Chondrocyte (in vitro differentiated cells): Measurements from ENCODE around the gene INSIG1. TPM values are rescaled to one million over a fixed set of nuclear protein-coding genes. Genes with fewer than 3 reads are reported as not detected.
A peak's percentile ranks its signal among the peaks of the same experiment; 100 is the strongest.

Experiments used
- DNase-seq: peaks from one replicate; pipeline ENCODE4 v3.0.0; 2021; ENCODE audit warnings: mixed read lengths, low spot score
- H3K27ac Mint-ChIP-seq: one replicate; pipeline ENCODE4 v1.8.0; 2021; ENCODE audit warnings: mild to moderate bottlenecking, moderate library complexity, mixed read lengths; ENCODE audit not compliant: unreplicated experiment
- H3K27me3 Mint-ChIP-seq: 2 replicates; pipeline ENCODE4 v1.8.0; 2021; ENCODE audit warnings: low read depth, mixed read lengths
- H3K36me3 Mint-ChIP-seq: 2 replicates; pipeline ENCODE4 v1.8.0; 2021; ENCODE audit warnings: low read depth, mixed read lengths
- H3K4me1 Mint-ChIP-seq: 2 replicates; pipeline ENCODE4 v1.8.0; 2021; ENCODE audit warnings: low read depth, mild to moderate bottlenecking, mixed read lengths
- H3K4me3 Mint-ChIP-seq: one replicate; pipeline ENCODE4 v1.8.0; 2021; ENCODE audit warnings: mild to moderate bottlenecking, moderate library complexity, mixed read lengths; ENCODE audit not compliant: unreplicated experiment
- H3K9me3 Mint-ChIP-seq: 2 replicates; pipeline ENCODE4 v1.8.0; 2021; ENCODE audit warnings: low read depth, mixed read lengths
- total RNA-seq: library from RNA; stranded (reverse); gene quantifications from 3 replicates; pipeline ENCODE4 v1.2.1, GENCODE V29; 2021
- TF ChIP-seq, protein P1 (sequence below): fragments of 200-600 bp; sonication (generic); IDR thresholded peaks from 2 replicates; pipeline ENCODE4 v1.5.0; 2021; ENCODE audit warnings: antibody characterized with exemption, mild to moderate bottlenecking, moderate library complexity

Gene INSIG1
- total RNA-seq, 1 donor from 2014 or later, result 31.8 TPM

DNA sequence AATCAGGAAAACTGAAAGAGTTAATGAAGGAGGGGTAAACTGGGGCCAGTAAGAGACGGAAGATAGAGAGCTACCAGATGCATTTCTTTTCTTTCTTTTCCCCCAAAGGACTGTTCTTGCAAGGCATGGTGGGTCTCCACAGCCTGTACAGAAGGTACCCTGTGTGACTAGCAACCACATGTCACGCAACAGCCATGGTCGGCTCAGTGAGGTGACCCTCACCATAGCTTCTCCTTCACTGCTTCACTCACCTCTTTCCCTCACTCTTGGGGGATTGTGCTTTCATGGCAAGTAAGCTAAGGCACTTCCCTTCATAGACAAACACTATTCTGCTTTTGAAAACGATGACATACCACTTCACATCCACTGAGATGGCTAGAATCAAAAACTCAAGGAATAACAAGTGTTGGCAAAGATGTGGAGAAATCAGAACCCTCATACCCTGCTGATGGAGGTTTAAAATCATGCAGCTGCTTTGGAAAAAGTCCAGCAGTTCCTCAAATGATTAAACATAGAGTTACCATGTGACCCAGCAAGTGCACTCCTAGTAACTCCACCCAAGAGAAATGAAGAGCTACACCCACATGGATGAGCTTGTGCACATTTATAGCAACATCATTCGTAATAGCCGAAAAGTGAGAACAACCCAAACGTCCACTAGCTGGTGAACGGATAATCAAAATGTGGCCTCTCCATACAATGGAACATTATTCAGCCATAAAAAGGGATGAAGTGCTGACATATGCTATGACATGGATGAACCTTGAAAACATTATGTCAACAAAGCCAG is 3.8 kb upstream of the INSIG1 start:
- TF ChIP-seq, protein P1, sequence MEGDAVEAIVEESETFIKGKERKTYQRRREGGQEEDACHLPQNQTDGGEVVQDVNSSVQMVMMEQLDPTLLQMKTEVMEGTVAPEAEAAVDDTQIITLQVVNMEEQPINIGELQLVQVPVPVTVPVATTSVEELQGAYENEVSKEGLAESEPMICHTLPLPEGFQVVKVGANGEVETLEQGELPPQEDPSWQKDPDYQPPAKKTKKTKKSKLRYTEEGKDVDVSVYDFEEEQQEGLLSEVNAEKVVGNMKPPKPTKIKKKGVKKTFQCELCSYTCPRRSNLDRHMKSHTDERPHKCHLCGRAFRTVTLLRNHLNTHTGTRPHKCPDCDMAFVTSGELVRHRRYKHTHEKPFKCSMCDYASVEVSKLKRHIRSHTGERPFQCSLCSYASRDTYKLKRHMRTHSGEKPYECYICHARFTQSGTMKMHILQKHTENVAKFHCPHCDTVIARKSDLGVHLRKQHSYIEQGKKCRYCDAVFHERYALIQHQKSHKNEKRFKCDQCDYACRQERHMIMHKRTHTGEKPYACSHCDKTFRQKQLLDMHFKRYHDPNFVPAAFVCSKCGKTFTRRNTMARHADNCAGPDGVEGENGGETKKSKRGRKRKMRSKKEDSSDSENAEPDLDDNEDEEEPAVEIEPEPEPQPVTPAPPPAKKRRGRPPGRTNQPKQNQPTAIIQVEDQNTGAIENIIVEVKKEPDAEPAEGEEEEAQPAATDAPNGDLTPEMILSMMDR, result no peak
- H3K27me3 Mint-ChIP-seq, result no peaks in the 10 kb centered on the region
- H3K27ac Mint-ChIP-seq, result no peak overlapping the region
- no peaks in the 10 kb centered on the region for H3K9me3 Mint-ChIP-seq
- no peaks in the 10 kb centered on the region for H3K36me3 Mint-ChIP-seq
- no peak overlapping the region for H3K4me3 Mint-ChIP-seq
- H3K4me1 Mint-ChIP-seq, result peaks cover 19% of the 10 kb centered on the region
- DNase-seq, result no peak

GRCh38 chr7:155294511-155294778 is 3.2 kb upstream of the INSIG1 start:
- no peak for DNase-seq
- H3K27ac Mint-ChIP-seq, result no peak overlapping the region

GRCh38 chr7:155295511-155295910 is 2.2 kb upstream of the INSIG1 start:
- no peak overlapping the region for H3K27ac Mint-ChIP-seq
- H3K4me1 Mint-ChIP-seq, result peaks cover 34% of the 10 kb centered on the region
- TF ChIP-seq, protein P1, result no peak
- H3K36me3 Mint-ChIP-seq, result no peaks in the 10 kb centered on the region
- no peak overlapping the region for H3K4me3 Mint-ChIP-seq
- DNase-seq, result no peak
- no peaks in the 10 kb centered on the region for H3K9me3 Mint-ChIP-seq
- H3K27me3 Mint-ChIP-seq, result no peaks in the 10 kb centered on the region

More at GRCh38 chr7:155294511-155294778, 3.2 kb upstream of the INSIG1 start:
- TF ChIP-seq, protein P1, result no peak
- no peaks in the 10 kb centered on the region for H3K9me3 Mint-ChIP-seq
- H3K27me3 Mint-ChIP-seq, result no peaks in the 10 kb centered on the region
- peaks cover 24% of the 10 kb centered on the region for H3K4me1 Mint-ChIP-seq
- no peaks in the 10 kb centered on the region for H3K36me3 Mint-ChIP-seq
- H3K4me3 Mint-ChIP-seq, result no peak overlapping the region

DNA sequence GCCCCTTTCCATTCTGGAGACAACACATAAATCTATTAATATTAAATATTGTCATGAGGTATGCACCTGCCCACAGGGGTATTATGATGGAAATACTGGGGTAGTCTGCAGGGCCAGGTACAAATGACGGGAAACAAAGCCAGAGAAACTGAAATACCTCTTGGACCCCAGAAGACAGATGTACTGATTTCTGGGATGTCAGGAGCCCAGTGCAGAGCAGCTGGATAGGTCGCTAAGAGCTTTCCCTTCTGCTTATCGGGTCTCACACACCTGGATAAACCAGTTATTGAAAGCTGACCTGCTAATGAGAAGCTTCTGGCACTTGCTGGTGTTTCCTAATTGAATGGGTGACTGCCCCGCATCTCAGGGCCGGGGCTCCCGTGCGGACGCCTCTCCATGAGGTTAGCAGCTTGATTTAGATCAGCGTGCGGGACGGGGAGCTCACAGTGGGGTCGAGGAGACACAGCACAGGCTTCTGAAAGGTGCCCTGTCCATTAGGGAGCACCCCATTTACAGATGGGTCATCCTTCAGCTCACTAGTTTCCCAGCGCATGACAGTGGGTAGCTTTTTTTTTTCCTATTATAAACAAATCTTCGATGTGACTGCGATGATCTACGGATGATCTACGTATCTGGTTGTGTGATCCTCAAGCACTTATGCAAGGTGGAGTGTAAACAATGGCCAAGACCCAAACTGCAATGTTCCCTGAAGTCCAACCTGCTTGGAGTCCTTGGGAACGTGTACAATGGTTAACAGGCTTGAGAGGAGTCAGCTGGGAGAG is 1.5 kb upstream of the INSIG1 start:
- H3K9me3 Mint-ChIP-seq, result no peaks in the 10 kb centered on the region
- H3K27me3 Mint-ChIP-seq, result no peaks in the 10 kb centered on the region
- TF ChIP-seq, protein P1, result no peak
- H3K27ac Mint-ChIP-seq, result peak overlapping the region; percentile 69
- H3K36me3 Mint-ChIP-seq, result no peaks in the 10 kb centered on the region
- no peak for DNase-seq
- H3K4me3 Mint-ChIP-seq, result peak overlapping the region; percentile 70
- peaks cover 37% of the 10 kb centered on the region for H3K4me1 Mint-ChIP-seq

DNA sequence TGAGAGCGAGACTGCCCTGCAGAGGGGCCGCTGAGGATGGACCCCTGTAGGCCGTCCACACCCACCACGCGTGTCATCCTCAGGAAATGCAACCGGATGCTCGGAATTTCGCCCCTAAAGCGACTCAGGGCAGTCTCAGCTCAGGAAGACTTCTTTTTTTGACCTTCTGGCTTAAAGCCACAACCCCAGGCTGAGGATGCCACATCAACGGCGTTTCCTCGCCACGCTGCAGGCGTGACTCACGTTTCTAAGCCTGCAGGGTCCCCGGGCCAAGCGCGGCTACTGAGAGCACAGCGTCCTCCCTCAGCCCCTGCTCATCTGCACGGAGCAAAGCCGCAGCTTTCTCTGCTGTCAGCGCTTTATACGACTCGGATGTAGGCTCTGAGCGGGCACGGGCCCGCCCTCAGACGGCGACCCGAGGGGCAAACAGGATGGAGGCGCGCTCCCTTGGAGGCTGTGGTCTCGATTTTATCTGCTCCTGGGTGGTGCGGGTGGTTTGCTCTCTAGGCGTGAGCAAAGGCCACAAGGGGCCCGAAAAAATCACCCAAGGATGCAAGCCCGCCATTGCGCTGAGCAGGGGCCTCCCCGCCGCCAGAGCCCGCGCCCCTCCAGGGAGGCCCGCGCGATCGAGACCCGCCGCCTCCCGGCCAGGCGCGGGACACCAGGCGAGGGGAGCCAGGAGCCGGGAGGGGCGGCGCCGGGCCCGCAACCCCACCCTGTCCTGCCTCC is 726 bp upstream of the INSIG1 start:
- H3K27ac Mint-ChIP-seq, result peak overlapping the region; percentile 69
- H3K4me3 Mint-ChIP-seq, result peak overlapping the region; percentile 70
- DNase-seq, result no peak
- TF ChIP-seq, protein P1, result peak; percentile 76
- no peaks in the 10 kb centered on the region for H3K36me3 Mint-ChIP-seq
- H3K9me3 Mint-ChIP-seq, result no peaks in the 10 kb centered on the region
- H3K4me1 Mint-ChIP-seq, result peaks cover 38% of the 10 kb centered on the region
- H3K27me3 Mint-ChIP-seq, result no peaks in the 10 kb centered on the region
